AG10803 (cell line): ENCODE data around the gene RUNDC1.

ENCODE experiments used
- DNase-seq: peaks from one replicate; pipeline ENCODE4 v3.0.0; 2010; ENCODE audit warnings: low read depth
- H3K4me3 ChIP-seq: 2 replicates; pipeline ENCODE4 v1.5.1; 2011; ENCODE audit warnings: mild to moderate bottlenecking, low read length, control low read depth
- CTCF ChIP-seq: conservative IDR thresholded peaks from 2 replicates; pipeline ENCODE4 v1.5.1; 2011; ENCODE audit warnings: mild to moderate bottlenecking, low read length, control low read depth, inconsistent platforms

RUNDC1 gene

DNA sequence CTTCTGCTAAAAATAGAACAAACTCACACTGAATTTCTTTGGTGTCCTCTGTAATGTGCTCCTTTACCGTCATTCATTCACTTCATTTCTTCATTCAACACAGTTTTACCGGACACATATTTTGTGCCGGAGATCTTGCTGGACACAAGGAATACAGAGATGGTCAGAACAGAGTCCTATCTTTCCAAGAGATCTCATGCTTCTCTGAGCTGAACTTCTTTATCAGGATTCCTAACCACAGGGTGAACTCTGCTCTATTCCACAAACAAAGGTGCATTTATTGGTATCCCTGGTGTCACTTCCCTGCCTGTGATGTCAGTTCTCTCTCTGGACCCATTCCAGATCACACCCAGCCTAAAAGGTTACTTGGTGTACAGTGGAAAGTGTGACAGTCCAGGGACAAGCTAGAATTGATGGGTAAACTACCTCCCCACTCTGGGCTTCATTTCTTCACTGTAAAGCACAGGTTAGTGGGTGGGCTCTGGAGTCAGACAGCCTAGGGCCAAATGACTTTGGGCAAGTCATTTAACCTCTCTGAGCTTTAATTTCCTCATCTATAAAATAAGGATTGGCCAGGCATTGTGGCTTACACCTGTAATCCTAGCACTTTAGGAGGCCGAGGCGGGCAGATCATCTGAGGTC, 30.4 kb downstream of the RUNDC1 start:
- TF ChIP-seq CTCF, result no peak
- H3K4me3 ChIP-seq, result no peak overlapping the region
- DNase-seq, result no peak

DNA sequence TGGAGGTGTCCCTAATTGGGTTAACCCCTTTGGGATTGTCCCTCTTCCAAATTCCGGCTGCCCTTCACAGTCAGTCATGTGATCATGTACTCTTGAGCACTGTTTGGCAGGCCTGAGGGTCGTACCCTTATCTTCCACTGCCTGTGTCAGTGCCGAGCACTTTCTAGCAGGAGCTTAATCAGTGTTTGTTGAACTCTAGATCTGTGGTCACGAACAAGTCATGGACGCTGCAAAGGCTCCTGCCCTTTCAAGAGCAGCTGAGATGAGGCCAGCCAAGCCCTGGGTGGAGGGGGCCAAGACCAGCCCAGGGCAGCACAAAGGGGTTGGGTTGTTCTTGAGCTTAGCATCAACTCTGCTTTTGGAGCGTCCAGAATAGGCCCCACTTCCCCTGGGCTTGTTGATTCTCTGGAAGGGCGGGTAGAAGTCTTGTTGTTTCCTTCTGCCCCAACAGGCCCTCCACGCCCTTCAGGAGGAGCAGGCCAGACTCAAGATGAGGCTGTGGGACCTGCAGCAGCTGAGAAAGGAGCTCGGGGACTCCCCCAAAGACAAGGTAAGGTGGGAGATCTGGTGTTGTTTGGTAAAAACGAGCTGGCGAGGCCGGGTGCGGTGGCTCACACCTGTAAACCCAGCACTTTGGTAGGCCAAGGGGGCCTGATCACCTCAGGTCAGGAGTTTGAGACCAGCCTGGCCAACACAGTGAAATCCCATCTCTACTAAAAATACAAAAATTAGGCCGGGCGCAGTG, 31.5 kb downstream of the RUNDC1 start:
- no peak for TF ChIP-seq CTCF
- DNase-seq, result no peak
- no peak overlapping the region for H3K4me3 ChIP-seq

- TF ChIP-seq CTCF, result no peak
- no peak overlapping the region for H3K4me3 ChIP-seq
- no peak for DNase-seq
Observed at GRCh38 chr17:43013296-43013695, 32.9 kb downstream of the RUNDC1 start.

DNA sequence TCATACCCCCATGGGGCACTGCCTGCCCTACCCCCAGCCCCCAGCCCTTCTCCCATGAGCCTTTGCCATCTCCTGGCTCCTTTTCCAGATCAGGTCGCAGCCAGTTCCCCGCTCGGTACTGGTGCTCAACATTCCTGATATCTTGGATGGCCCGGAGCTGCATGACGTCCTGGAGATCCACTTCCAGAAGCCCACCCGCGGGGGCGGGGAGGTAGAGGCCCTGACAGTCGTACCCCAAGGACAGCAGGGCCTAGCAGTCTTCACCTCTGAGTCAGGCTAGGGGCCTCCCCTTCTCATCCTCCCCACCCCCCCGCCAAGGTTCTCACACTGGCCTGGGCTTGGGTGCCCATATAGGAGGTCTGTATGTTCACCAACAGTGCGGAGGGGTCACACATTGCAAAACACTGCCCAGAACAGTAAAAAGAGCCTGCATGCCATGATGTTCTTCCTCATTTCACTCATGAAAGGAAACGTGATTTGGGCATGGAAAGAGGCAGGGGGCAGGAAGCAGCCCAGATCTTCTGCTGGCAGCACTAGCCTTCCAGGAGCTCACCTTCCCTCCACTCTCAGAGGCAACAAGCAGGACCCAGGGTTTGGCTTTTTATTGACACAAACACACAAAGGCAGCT, 33.8 kb downstream of the RUNDC1 start:
- no peak for DNase-seq
- no peak for TF ChIP-seq CTCF
- H3K4me3 ChIP-seq, result no peak overlapping the region

- no peak for DNase-seq
- no peak overlapping the region for H3K4me3 ChIP-seq
- no peak for TF ChIP-seq CTCF
Observed at GRCh38 chr17:43014649-43015542, 34.5 kb downstream of the RUNDC1 start.

- no peak for TF ChIP-seq CTCF
- DNase-seq, result no peak
- no peak overlapping the region for H3K4me3 ChIP-seq
Observed at GRCh38 chr17:43015579-43015978, 35.2 kb downstream of the RUNDC1 start.
